Measurements from ENCODE around the gene CDH23.

GRCh38 chr10:71719042-71719441 is 322.3 kb downstream of the CDH23 start:
- TF ChIP-seq EZH2 (IDR thresholded peaks at IDR 0.05; ENCODE audit: insufficient read depth, poor library complexity, severe bottlenecking) (no peak), EZH2phosphoT487 (IDR thresholded peaks at IDR 0.05; ENCODE audit: insufficient read depth, low read depth) (no peak)

Data from GM23248 (cell line).